Parathyroid adenoma (tissue), 2 donors: ENCODE data around the gene MXI1.

Experiments
- H2AFZ ChIP-seq: fragments of 300-600 bp; sonication (generic); one replicate; pipeline ENCODE4 v1.7.0; 2017; ENCODE audit warnings: antibody characterized with exemption, mild to moderate bottlenecking
- H3K27ac ChIP-seq: fragments of 300-600 bp; sonication (generic); one replicate; pipeline ENCODE4 v1.7.0; 2017
- H3K27me3 ChIP-seq: fragments of 300-600 bp; sonication (generic); one replicate; pipeline ENCODE4 v1.7.0; 2017; ENCODE audit warnings: low read length; ENCODE audit not compliant: control insufficient read depth, insufficient read depth
- H3K36me3 ChIP-seq: fragments of 300-600 bp; sonication (generic); one replicate; pipeline ENCODE4 v1.7.0; 2017; ENCODE audit warnings: low read length; ENCODE audit not compliant: control insufficient read depth, insufficient read depth
- H3K4me1 ChIP-seq: fragments of 300-600 bp; sonication (generic); one replicate; pipeline ENCODE4 v1.7.0; 2017; ENCODE audit warnings: control low read depth
- H3K4me2 ChIP-seq: fragments of 300-600 bp; sonication (generic); one replicate; pipeline ENCODE4 v1.7.0; 2017; ENCODE audit warnings: low read length
- H3K4me3 ChIP-seq: fragments of 300-600 bp; sonication (generic); one replicate; pipeline ENCODE4 v1.7.0; 2017; ENCODE audit warnings: low read depth, low read length
- H3K79me2 ChIP-seq: fragments of 300-600 bp; sonication (generic); one replicate; pipeline ENCODE4 v1.7.0; 2017; ENCODE audit warnings: control low read depth
- H3K9ac ChIP-seq: fragments of 300-600 bp; sonication (generic); one replicate; pipeline ENCODE4 v1.7.0; 2017; ENCODE audit warnings: mild to moderate bottlenecking
- H3K9me3 ChIP-seq: fragments of 300-600 bp; sonication (generic); one replicate; pipeline ENCODE4 v1.7.0; 2017; ENCODE audit warnings: low read length; ENCODE audit not compliant: control insufficient read depth
- TF ChIP-seq, protein P1 (sequence below): fragments of 300-600 bp; sonication (generic); IDR thresholded peaks from one replicate; pipeline ENCODE4 v1.7.0; 2017; ENCODE audit warnings: antibody characterized with exemption, mild to moderate bottlenecking
- donor health status: primary hyperparathyroidism.

The MXI1 gene

GRCh38 chr10:110323503-110323902 is 116.1 kb downstream of the MXI1 start:
- Histone ChIP-seq H3K9me3 (no peaks in the 10 kb centered on the region), H3K79me2 (no peaks in the 10 kb centered on the region), H3K27me3 (no peaks in the 10 kb centered on the region), H3K4me1 (no peaks in the 10 kb centered on the region), H2AFZ (no peak overlapping the region), H3K36me3 (no peaks in the 10 kb centered on the region), H3K9ac (no peak overlapping the region), H3K4me3 (no peak overlapping the region), H3K4me2 (no peak overlapping the region), H3K27ac (no peak overlapping the region)
- TF ChIP-seq, protein P1, sequence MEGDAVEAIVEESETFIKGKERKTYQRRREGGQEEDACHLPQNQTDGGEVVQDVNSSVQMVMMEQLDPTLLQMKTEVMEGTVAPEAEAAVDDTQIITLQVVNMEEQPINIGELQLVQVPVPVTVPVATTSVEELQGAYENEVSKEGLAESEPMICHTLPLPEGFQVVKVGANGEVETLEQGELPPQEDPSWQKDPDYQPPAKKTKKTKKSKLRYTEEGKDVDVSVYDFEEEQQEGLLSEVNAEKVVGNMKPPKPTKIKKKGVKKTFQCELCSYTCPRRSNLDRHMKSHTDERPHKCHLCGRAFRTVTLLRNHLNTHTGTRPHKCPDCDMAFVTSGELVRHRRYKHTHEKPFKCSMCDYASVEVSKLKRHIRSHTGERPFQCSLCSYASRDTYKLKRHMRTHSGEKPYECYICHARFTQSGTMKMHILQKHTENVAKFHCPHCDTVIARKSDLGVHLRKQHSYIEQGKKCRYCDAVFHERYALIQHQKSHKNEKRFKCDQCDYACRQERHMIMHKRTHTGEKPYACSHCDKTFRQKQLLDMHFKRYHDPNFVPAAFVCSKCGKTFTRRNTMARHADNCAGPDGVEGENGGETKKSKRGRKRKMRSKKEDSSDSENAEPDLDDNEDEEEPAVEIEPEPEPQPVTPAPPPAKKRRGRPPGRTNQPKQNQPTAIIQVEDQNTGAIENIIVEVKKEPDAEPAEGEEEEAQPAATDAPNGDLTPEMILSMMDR, result no peak

- no peaks in the 10 kb centered on the region for H3K36me3 ChIP-seq
- no peak overlapping the region for H3K9ac ChIP-seq
- no peak overlapping the region for H3K4me2 ChIP-seq
- H3K4me1 ChIP-seq, result no peaks in the 10 kb centered on the region
- no peak overlapping the region for H3K4me3 ChIP-seq
- H3K79me2 ChIP-seq, result no peaks in the 10 kb centered on the region
- no peak overlapping the region for H2AFZ ChIP-seq
- H3K27me3 ChIP-seq, result no peaks in the 10 kb centered on the region
- no peaks in the 10 kb centered on the region for H3K9me3 ChIP-seq
- TF ChIP-seq, protein P1, result no peak
- H3K27ac ChIP-seq, result no peak overlapping the region
These were observed 116.9 kb downstream of the MXI1 start for GRCh38 chr10:110324201-110324804.

- H3K27me3 ChIP-seq, result no peaks in the 10 kb centered on the region
- H3K27ac ChIP-seq, result no peak overlapping the region
- no peak overlapping the region for H2AFZ ChIP-seq
- H3K9me3 ChIP-seq, result no peaks in the 10 kb centered on the region
- no peak overlapping the region for H3K4me2 ChIP-seq
- H3K9ac ChIP-seq, result no peak overlapping the region
- H3K79me2 ChIP-seq, result no peaks in the 10 kb centered on the region
- H3K4me1 ChIP-seq, result no peaks in the 10 kb centered on the region
- H3K36me3 ChIP-seq, result no peaks in the 10 kb centered on the region
- no peak overlapping the region for H3K4me3 ChIP-seq
- TF ChIP-seq, protein P1, result no peak
These were observed 117.4 kb downstream of the MXI1 start for GRCh38 chr10:110324805-110325280.

- Histone ChIP-seq H3K4me1 (no peaks in the 10 kb centered on the region), H3K79me2 (no peaks in the 10 kb centered on the region), H3K9ac (no peak overlapping the region), H2AFZ (no peak overlapping the region), H3K4me3 (no peak overlapping the region), H3K4me2 (no peak overlapping the region), H3K27ac (no peak overlapping the region), H3K36me3 (no peaks in the 10 kb centered on the region), H3K27me3 (no peaks in the 10 kb centered on the region), H3K9me3 (no peaks in the 10 kb centered on the region)
- TF ChIP-seq, protein P1, result no peak
These were observed 119.1 kb downstream of the MXI1 start for GRCh38 chr10:110326351-110327032.
